ENCODE measurements around the gene DSCAML1. TPM values are rescaled to one million over a fixed set of nuclear protein-coding genes. Genes with fewer than 3 reads are reported as not detected.

DSCAML1 gene
- total RNA-seq, 2 experiments from 2014 or later, result not detected

GRCh38 chr11:117822074-117823033, 25.3 kb upstream of the DSCAML1 start:
- BruUV-seq (replicated peaks), result no TSS peak
- Histone ChIP-seq H3K27ac (ENCODE audit: low read depth, low read length, poor library complexity, severe bottlenecking) (no peak overlapping the region), H3K9me2 (ENCODE audit: insufficient read depth, low read length) (no peaks in the 10 kb centered on the region), H4K20me1 (ENCODE audit: insufficient read depth, low read length) (no peaks in the 10 kb centered on the region), H3K9me3 (ENCODE audit: low read length) (no peaks in the 10 kb centered on the region), H2AFZ (ENCODE audit: low read length) (no peak overlapping the region), H3K4me2 (ENCODE audit: low read length) (no peak overlapping the region), H3K36me3 (ENCODE audit: insufficient read depth, low read length) (no peaks in the 10 kb centered on the region), H3K79me2 (ENCODE audit: insufficient read depth, low read depth, low read length) (no peaks in the 10 kb centered on the region), H3K4me3 (ENCODE audit: low read depth, low read length, poor library complexity, severe bottlenecking) (no peak overlapping the region), H3K4me1 (ENCODE audit: insufficient read depth, low read length, poor library complexity, severe bottlenecking) (no peaks in the 10 kb centered on the region)
- CTCF ChIA-PET (ENCODE audit: unreplicated experiment), result no interaction called here
- POLR2A ChIA-PET, result no interaction called here
- no peak for TF ChIP-seq EZH2phosphoT487 (IDR thresholded peaks at IDR 0.05; ENCODE audit: borderline replicate concordance, low read depth, low read length)
- TF ChIP-seq CTCF (conservative IDR thresholded peaks at IDR 0.05; ENCODE audit: low read length), result peak; percentile 72
- DNase-seq (ENCODE audit: low spot score), result peak; percentile 12
- intact Hi-C loops (cut with micrococcal nuclease; ENCODE audit: unreplicated experiment), result no loop called here

DNA sequence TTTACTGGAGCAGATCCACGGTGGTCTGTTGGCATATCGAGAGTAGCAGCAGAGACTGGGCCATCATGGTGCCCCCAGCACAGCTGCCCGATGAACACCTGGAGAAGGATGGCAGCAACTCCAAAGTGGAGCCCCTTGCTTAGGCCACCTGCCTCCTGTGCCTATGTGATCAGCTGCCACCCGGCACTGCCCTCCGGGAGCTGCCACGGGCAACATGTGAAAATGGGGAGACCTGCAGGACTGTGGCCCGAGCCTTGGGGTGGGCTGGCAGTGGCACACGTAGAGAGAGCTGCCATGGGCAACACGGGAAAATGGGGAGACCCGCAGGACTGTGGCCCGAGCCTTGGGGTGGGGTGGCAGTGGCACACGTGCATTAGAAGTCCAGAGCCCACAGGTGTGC, 24.4 kb upstream of the DSCAML1 start:
- no peaks in the 10 kb centered on the region for H3K79me2 ChIP-seq (ENCODE audit: insufficient read depth, low read depth, low read length)
- no peaks in the 10 kb centered on the region for H3K4me1 ChIP-seq (ENCODE audit: insufficient read depth, low read length, poor library complexity, severe bottlenecking)
- DNase-seq (ENCODE audit: low spot score), result no peak
- no peaks in the 10 kb centered on the region for H4K20me1 ChIP-seq (ENCODE audit: insufficient read depth, low read length)
- H3K27ac ChIP-seq (ENCODE audit: low read depth, low read length, poor library complexity, severe bottlenecking), result no peak overlapping the region
- ChIA-PET CTCF (ENCODE audit: unreplicated experiment) (no interaction called here), POLR2A (interaction anchor here (0.6 kb wide), 1 partner anchor 129 kb away, joined by 3 read pairs; no protein-coding TSS in a partner anchor)
- intact Hi-C loops (cut with micrococcal nuclease; ENCODE audit: unreplicated experiment), result no loop called here
- no TSS peak for BruUV-seq (replicated peaks)
- H3K36me3 ChIP-seq (ENCODE audit: insufficient read depth, low read length), result no peaks in the 10 kb centered on the region
- H3K4me3 ChIP-seq (ENCODE audit: low read depth, low read length, poor library complexity, severe bottlenecking), result no peak overlapping the region
- TF ChIP-seq CTCF (conservative IDR thresholded peaks at IDR 0.05; ENCODE audit: low read length), result no peak
- no peak for TF ChIP-seq EZH2phosphoT487 (IDR thresholded peaks at IDR 0.05; ENCODE audit: borderline replicate concordance, low read depth, low read length)
- H2AFZ ChIP-seq (ENCODE audit: low read length), result no peak overlapping the region
- H3K4me2 ChIP-seq (ENCODE audit: low read length), result no peak overlapping the region
- H3K9me2 ChIP-seq (ENCODE audit: insufficient read depth, low read length), result no peaks in the 10 kb centered on the region
- no peaks in the 10 kb centered on the region for H3K9me3 ChIP-seq (ENCODE audit: low read length)

GRCh38 chr11:117820516-117820915, 23.5 kb upstream of the DSCAML1 start:
- H3K4me1 ChIP-seq (ENCODE audit: insufficient read depth, low read length, poor library complexity, severe bottlenecking), result peaks cover 4% of the 10 kb centered on the region
- H3K79me2 ChIP-seq (ENCODE audit: insufficient read depth, low read depth, low read length), result no peaks in the 10 kb centered on the region
- H3K9me3 ChIP-seq (ENCODE audit: low read length), result no peaks in the 10 kb centered on the region
- no peak overlapping the region for H3K4me2 ChIP-seq (ENCODE audit: low read length)
- no peaks in the 10 kb centered on the region for H3K9me2 ChIP-seq (ENCODE audit: insufficient read depth, low read length)
- no peak overlapping the region for H2AFZ ChIP-seq (ENCODE audit: low read length)
- intact Hi-C loops (cut with micrococcal nuclease; ENCODE audit: unreplicated experiment), result no loop called here
- H4K20me1 ChIP-seq (ENCODE audit: insufficient read depth, low read length), result no peaks in the 10 kb centered on the region; the same call in 1 of the 2 replicates
- H3K27ac ChIP-seq (ENCODE audit: low read depth, low read length, poor library complexity, severe bottlenecking), result no peak overlapping the region
- no peaks in the 10 kb centered on the region for H3K36me3 ChIP-seq (ENCODE audit: insufficient read depth, low read length)
- TF ChIP-seq EZH2phosphoT487 (IDR thresholded peaks at IDR 0.05; ENCODE audit: borderline replicate concordance, low read depth, low read length) (no peak), CTCF (conservative IDR thresholded peaks at IDR 0.05; ENCODE audit: low read length) (no peak)
- ChIA-PET POLR2A (no interaction called here), CTCF (ENCODE audit: unreplicated experiment) (no interaction called here)
- no peak for DNase-seq (ENCODE audit: low spot score)
- BruUV-seq (replicated peaks), result no TSS peak
- no peak overlapping the region for H3K4me3 ChIP-seq (ENCODE audit: low read depth, low read length, poor library complexity, severe bottlenecking)

Data from OCI-LY7 (cell line).